ENCODE data around the gene BMP8B.
"Not testable (repeated sequence)": the region's sequence is repeated elsewhere in the genome, so short reads cannot be mapped to it uniquely, and the experiment has no call there.

BMP8B gene

GRCh38 chr1:39802496-39803260, 14.0 kb upstream of the BMP8B start:
- H3K27me3 ChIP-seq (ENCODE audit: control insufficient read depth, insufficient read depth, low read length) = no peaks in the 10 kb centered on the region
- H3K9me3 ChIP-seq (ENCODE audit: control insufficient read depth, low read length) = no peaks in the 10 kb centered on the region
- no peaks in the 10 kb centered on the region for H3K36me3 ChIP-seq (ENCODE audit: control insufficient read depth, insufficient read depth, low read length)
- no peak overlapping the region for H3K4me3 ChIP-seq (ENCODE audit: low read length)
- peaks cover 6% of the 10 kb centered on the region for H3K4me1 ChIP-seq (ENCODE audit: control insufficient read depth, insufficient read depth, low read length)
- no peak overlapping the region for H3K9ac ChIP-seq (ENCODE audit: low read length)

GRCh38 chr1:39800471-39800835, 11.8 kb upstream of the BMP8B start:
- Histone ChIP-seq H3K4me1 (ENCODE audit: control insufficient read depth, insufficient read depth, low read length) (peaks cover 6% of the 10 kb centered on the region), H3K27me3 (ENCODE audit: control insufficient read depth, insufficient read depth, low read length) (no peaks in the 10 kb centered on the region), H3K36me3 (ENCODE audit: control insufficient read depth, insufficient read depth, low read length) (no peaks in the 10 kb centered on the region), H3K9me3 (ENCODE audit: control insufficient read depth, low read length) (no peaks in the 10 kb centered on the region), H3K4me3 (ENCODE audit: low read length) (no peak overlapping the region), H3K9ac (ENCODE audit: low read length) (no peak overlapping the region)

- H3K9ac ChIP-seq (ENCODE audit: low read length) = no peak overlapping the region
- no peak overlapping the region for H3K4me3 ChIP-seq (ENCODE audit: low read length)
- no peaks in the 10 kb centered on the region for H3K36me3 ChIP-seq (ENCODE audit: control insufficient read depth, insufficient read depth, low read length)
- H3K27me3 ChIP-seq (ENCODE audit: control insufficient read depth, insufficient read depth, low read length) = no peaks in the 10 kb centered on the region
- H3K4me1 ChIP-seq (ENCODE audit: control insufficient read depth, insufficient read depth, low read length) = peaks cover 6% of the 10 kb centered on the region
- no peaks in the 10 kb centered on the region for H3K9me3 ChIP-seq (ENCODE audit: control insufficient read depth, low read length)
Measured at GRCh38 chr1:39799770-39800470, 11.3 kb upstream of the BMP8B start.

GRCh38 chr1:39798859-39799769, 10.4 kb upstream of the BMP8B start:
- H3K9ac ChIP-seq (ENCODE audit: low read length); H3K36me3 ChIP-seq (ENCODE audit: control insufficient read depth, insufficient read depth, low read length); H3K9me3 ChIP-seq (ENCODE audit: control insufficient read depth, low read length); H3K4me1 ChIP-seq (ENCODE audit: control insufficient read depth, insufficient read depth, low read length); H3K27me3 ChIP-seq (ENCODE audit: control insufficient read depth, insufficient read depth, low read length); H3K4me3 ChIP-seq (ENCODE audit: low read length): not testable (repeated sequence)

- no peaks in the 10 kb centered on the region for H3K27me3 ChIP-seq (ENCODE audit: control insufficient read depth, insufficient read depth, low read length)
- no peaks in the 10 kb centered on the region for H3K36me3 ChIP-seq (ENCODE audit: control insufficient read depth, insufficient read depth, low read length)
- no peaks in the 10 kb centered on the region for H3K9me3 ChIP-seq (ENCODE audit: control insufficient read depth, low read length)
- H3K9ac ChIP-seq (ENCODE audit: low read length) = no peak overlapping the region
- no peak overlapping the region for H3K4me3 ChIP-seq (ENCODE audit: low read length)
- peaks cover 6% of the 10 kb centered on the region for H3K4me1 ChIP-seq (ENCODE audit: control insufficient read depth, insufficient read depth, low read length)
Measured at GRCh38 chr1:39795651-39796050, 7.0 kb upstream of the BMP8B start.

- Histone ChIP-seq H3K36me3 (ENCODE audit: control insufficient read depth, insufficient read depth, low read length) (no peaks in the 10 kb centered on the region), H3K4me3 (ENCODE audit: low read length) (no peak overlapping the region), H3K27me3 (ENCODE audit: control insufficient read depth, insufficient read depth, low read length) (peaks cover 11% of the 10 kb centered on the region), H3K9me3 (ENCODE audit: control insufficient read depth, low read length) (no peaks in the 10 kb centered on the region), H3K4me1 (ENCODE audit: control insufficient read depth, insufficient read depth, low read length) (no peaks in the 10 kb centered on the region), H3K9ac (ENCODE audit: low read length) (no peak overlapping the region)
Measured at GRCh38 chr1:39791838-39792237, 3.2 kb upstream of the BMP8B start.

- H3K9ac ChIP-seq (ENCODE audit: low read length) = peak overlapping the region; percentile 55
- no peaks in the 10 kb centered on the region for H3K9me3 ChIP-seq (ENCODE audit: control insufficient read depth, low read length)
- peaks cover 11% of the 10 kb centered on the region for H3K27me3 ChIP-seq (ENCODE audit: control insufficient read depth, insufficient read depth, low read length)
- peak overlapping the region; percentile 25 for H3K4me3 ChIP-seq (ENCODE audit: low read length)
- no peaks in the 10 kb centered on the region for H3K4me1 ChIP-seq (ENCODE audit: control insufficient read depth, insufficient read depth, low read length)
- H3K36me3 ChIP-seq (ENCODE audit: control insufficient read depth, insufficient read depth, low read length) = no peaks in the 10 kb centered on the region
Measured at GRCh38 chr1:39789571-39790110, 976 bp upstream of the BMP8B start.

- Histone ChIP-seq H3K9ac (ENCODE audit: low read length) (peak overlapping the region; percentile 55), H3K4me3 (ENCODE audit: low read length) (no peak overlapping the region), H3K4me1 (ENCODE audit: control insufficient read depth, insufficient read depth, low read length) (no peaks in the 10 kb centered on the region), H3K27me3 (ENCODE audit: control insufficient read depth, insufficient read depth, low read length) (peaks cover 11% of the 10 kb centered on the region), H3K36me3 (ENCODE audit: control insufficient read depth, insufficient read depth, low read length) (no peaks in the 10 kb centered on the region), H3K9me3 (ENCODE audit: control insufficient read depth, low read length) (no peaks in the 10 kb centered on the region)
Measured at GRCh38 chr1:39788426-39788757, 273 bp downstream of the BMP8B start.

GRCh38 chr1:39787964-39788363, 701 bp downstream of the BMP8B start:
- H3K9ac ChIP-seq (ENCODE audit: low read length); H3K4me1 ChIP-seq (ENCODE audit: control insufficient read depth, insufficient read depth, low read length); H3K9me3 ChIP-seq (ENCODE audit: control insufficient read depth, low read length); H3K36me3 ChIP-seq (ENCODE audit: control insufficient read depth, insufficient read depth, low read length); H3K4me3 ChIP-seq (ENCODE audit: low read length): not testable (repeated sequence)
- H3K27me3 ChIP-seq (ENCODE audit: control insufficient read depth, insufficient read depth, low read length) = peaks cover 11% of the 10 kb centered on the region

GRCh38 chr1:39787468-39787867, 1.2 kb downstream of the BMP8B start:
- peaks cover 11% of the 10 kb centered on the region for H3K27me3 ChIP-seq (ENCODE audit: control insufficient read depth, insufficient read depth, low read length)
- no peaks in the 10 kb centered on the region for H3K9me3 ChIP-seq (ENCODE audit: control insufficient read depth, low read length)
- no peaks in the 10 kb centered on the region for H3K4me1 ChIP-seq (ENCODE audit: control insufficient read depth, insufficient read depth, low read length)
- H3K9ac ChIP-seq (ENCODE audit: low read length) = no peak overlapping the region
- no peak overlapping the region for H3K4me3 ChIP-seq (ENCODE audit: low read length)
- no peaks in the 10 kb centered on the region for H3K36me3 ChIP-seq (ENCODE audit: control insufficient read depth, insufficient read depth, low read length)

- H3K9ac ChIP-seq (ENCODE audit: low read length); H3K4me1 ChIP-seq (ENCODE audit: control insufficient read depth, insufficient read depth, low read length); H3K9me3 ChIP-seq (ENCODE audit: control insufficient read depth, low read length); H3K4me3 ChIP-seq (ENCODE audit: low read length); H3K36me3 ChIP-seq (ENCODE audit: control insufficient read depth, insufficient read depth, low read length): not testable (repeated sequence)
- peaks cover 11% of the 10 kb centered on the region for H3K27me3 ChIP-seq (ENCODE audit: control insufficient read depth, insufficient read depth, low read length)
Measured at GRCh38 chr1:39787108-39787375, 1.6 kb downstream of the BMP8B start.

Measured in mucosa of stomach (tissue), 1 donor.